Astrocyte of the spinal cord (primary cell): ENCODE results near the gene LPAR1.

Experiments used
- DNase-seq: peaks from one replicate; pipeline ENCODE4 v3.0.0; 2011; ENCODE audit warnings: low read depth, low spot score
- H3K4me3 ChIP-seq: 2 replicates; pipeline ENCODE4 v1.5.1; 2011; ENCODE audit warnings: low read depth, mild to moderate bottlenecking, low read length, moderate library complexity
- in situ Hi-C: cut with HindIII; loops from 2 replicates; pipeline ENCODE4 v1.10.0; 2017; ENCODE audit warnings: low sequenced_read_pairs
- TF ChIP-seq, protein P1 (sequence below): IDR thresholded peaks from 2 replicates; pipeline ENCODE4 v1.5.1; 2012; ENCODE audit warnings: low read depth, mild to moderate bottlenecking, low read length, inconsistent platforms

Gene LPAR1

DNA sequence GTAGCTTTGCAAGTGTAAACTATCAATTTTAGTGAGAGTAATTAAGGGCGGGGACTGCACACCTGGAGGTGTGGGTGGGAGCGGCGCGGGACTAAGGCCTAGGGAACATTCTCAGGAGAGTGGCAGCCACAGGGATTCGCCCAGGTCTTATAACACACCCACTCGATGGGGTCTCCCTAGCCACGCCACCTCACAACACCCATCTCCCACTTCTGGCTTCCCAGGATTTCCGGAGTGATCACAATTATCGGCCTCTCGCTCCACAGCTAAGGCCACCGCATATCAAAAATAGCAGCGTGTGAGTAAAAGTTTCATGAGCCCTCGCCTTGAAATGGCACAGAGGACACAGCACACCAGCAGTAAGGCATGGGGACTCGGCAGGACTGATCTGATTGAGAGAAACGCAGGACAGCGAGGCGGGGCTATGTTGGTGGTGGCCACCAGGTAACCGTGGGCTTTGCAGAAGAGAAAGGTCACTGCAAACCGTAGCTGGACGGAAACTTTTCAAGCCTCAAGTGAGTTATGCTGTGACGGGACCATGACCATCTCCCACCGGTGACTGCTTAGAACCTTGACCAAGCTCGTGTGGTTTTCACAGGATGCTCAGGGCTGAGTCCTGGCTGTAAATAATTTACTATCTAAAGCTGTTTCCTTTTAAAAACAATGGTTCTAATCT is 1.1 kb upstream of the LPAR1 start:
- no peak for DNase-seq
- in situ Hi-C loops = no loop called here
- TF ChIP-seq, protein P1, sequence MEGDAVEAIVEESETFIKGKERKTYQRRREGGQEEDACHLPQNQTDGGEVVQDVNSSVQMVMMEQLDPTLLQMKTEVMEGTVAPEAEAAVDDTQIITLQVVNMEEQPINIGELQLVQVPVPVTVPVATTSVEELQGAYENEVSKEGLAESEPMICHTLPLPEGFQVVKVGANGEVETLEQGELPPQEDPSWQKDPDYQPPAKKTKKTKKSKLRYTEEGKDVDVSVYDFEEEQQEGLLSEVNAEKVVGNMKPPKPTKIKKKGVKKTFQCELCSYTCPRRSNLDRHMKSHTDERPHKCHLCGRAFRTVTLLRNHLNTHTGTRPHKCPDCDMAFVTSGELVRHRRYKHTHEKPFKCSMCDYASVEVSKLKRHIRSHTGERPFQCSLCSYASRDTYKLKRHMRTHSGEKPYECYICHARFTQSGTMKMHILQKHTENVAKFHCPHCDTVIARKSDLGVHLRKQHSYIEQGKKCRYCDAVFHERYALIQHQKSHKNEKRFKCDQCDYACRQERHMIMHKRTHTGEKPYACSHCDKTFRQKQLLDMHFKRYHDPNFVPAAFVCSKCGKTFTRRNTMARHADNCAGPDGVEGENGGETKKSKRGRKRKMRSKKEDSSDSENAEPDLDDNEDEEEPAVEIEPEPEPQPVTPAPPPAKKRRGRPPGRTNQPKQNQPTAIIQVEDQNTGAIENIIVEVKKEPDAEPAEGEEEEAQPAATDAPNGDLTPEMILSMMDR = no peak
- H3K4me3 ChIP-seq = peak overlapping the region; percentile 79

DNA sequence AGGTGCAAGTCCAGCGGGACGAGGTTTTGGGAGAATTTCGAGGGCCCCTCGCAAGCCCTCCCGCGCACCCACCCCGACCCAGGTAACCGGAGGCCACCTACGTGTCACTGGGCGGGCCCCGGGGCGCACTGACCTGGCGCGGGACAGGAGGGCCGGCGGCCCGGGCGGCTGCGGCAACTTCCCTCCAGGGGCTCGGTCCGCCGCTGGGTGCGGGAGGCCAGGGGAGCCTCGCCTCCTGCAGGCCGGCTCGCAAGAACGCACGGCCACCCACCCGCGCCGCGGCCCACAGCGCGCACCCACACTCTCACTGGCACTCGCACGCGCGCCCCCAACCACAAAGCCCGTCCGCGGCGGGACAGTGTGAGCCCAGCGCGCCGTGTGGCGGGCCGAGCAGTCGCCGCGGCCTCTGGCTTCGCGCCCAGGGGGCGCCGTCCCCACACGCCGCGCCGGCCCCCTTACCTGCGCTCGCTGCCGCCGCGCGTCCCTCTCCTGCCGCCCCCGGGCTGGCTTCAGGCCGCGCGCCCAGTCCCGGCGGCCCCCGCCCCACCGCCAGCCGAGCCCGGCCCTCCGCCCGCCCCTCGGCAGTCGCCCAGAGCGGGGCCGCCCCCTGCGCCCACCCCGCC is 451 bp downstream of the LPAR1 start:
- DNase-seq = peak; percentile 35
- H3K4me3 ChIP-seq = peak overlapping the region; percentile 79
- in situ Hi-C loops = no loop called here
- TF ChIP-seq, protein P1 = no peak

DNA sequence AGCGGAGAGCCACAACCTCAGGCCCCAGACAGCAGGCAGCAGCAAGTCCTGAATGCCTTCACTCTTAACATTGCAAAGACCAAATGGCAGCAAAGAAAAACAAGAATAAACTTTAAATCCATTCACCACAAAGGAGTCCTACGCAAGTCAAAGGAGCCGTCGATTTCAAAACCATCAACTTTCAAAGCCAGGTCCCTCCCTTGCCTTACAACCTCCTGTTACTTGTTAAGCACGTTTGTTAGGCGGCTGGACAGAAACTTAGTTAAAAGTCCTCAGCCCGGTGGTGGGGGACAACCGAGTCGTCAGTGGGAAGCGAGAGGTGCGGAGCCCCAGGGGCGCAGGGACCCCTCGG is 938 bp downstream of the LPAR1 start:
- in situ Hi-C loops = no loop called here
- TF ChIP-seq, protein P1 = no peak
- H3K4me3 ChIP-seq = peak overlapping the region; percentile 79
- peak; percentile 64 for DNase-seq

DNA sequence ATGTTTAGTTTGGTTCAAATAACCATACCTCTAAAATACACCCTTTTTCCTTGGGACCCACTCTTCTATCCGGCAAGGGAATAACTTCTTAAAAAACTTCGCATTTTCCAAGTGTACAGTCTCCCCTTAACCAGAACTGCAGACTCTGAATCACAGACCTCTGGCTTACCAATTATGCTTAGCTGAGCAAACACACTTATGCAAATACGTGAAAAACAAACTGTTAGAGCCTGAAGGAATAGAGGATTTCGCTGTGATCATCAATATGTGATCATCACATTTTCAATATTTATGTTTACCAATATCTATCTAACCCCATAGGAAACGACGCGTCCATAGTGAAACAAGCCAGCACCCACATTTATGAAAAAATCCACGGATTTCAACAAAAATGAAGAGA is 1.3 kb downstream of the LPAR1 start:
- H3K4me3 ChIP-seq = peak overlapping the region; percentile 79
- DNase-seq = peak; percentile 59
- TF ChIP-seq, protein P1 = no peak
- in situ Hi-C loops = no loop called here

DNA sequence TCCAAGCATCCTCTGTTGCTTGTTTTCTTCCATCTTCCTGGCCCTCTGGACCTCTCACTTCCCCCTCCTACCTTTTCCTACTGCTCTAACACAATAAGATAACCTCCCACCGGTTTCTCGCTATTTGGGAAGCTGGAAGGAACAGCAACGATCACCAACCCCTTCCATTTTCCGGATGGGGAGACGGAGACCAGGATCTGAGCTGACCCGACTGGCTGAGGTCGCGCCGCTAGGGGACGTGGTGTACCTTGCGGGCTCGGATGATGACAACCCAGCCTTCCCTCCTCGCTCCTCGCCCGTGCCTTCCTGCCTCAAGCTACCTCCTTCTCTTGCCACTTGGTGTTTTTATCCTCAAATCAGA is 1.9 kb downstream of the LPAR1 start:
- in situ Hi-C loops = no loop called here
- TF ChIP-seq, protein P1 = peak; percentile 84
- peak; percentile 58 for DNase-seq
- peak overlapping the region; percentile 79 for H3K4me3 ChIP-seq

DNA sequence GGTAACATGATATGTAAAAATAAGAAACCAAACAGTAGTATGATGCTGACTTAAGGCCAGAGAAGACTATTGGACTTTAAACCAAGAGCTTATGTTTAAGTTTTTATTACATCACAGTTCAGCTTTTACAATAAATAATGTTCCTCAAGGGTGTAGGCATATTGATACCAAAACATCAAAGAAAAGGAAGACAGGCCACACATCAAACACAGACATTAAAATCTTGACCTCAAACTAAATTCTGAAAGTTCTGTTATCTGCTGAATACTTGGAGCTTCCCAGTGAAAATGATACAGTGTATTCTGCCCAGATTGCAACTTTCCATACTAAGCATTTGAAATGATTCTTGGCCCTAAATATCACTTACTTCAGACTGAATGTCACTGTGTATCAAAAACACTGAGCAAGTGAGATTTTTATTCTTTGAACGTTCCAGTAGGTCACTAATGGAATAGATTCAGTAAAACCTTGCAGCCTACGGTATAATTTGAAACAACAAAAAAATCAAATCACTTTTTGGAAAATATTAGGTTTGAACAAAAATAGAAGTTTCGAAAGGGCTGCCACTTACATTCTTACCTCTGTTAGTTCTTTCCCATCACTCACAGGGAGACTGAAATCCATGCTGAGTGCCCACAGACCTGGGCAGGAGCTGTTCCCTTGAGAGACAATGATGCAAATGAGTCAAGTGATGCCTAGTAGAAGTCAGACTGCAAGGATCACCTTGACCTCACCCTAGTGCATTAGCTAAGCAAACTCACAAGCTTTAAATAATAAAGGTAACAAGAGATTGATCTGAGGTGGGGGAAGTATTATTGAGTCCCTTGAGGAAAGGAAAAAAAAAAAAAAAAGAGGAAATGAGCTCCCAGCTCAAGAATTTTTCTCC is 2.5 kb downstream of the LPAR1 start:
- H3K4me3 ChIP-seq = peak overlapping the region; percentile 79
- DNase-seq = no peak
- TF ChIP-seq, protein P1 = no peak
- in situ Hi-C loops = no loop called here
